Hematopoietic multipotent progenitor cell treated with erythropoietin and hydrocortisone succinate and interleukin-3 and kit ligand, for 6 days (in vitro differentiated cells): Measurements from ENCODE around the gene VPS51.
A peak's percentile ranks its signal among the peaks of the same experiment; 100 is the strongest.

Experiments
- DNase-seq: peaks from one replicate; pipeline ENCODE4 v3.0.0-alpha.2; 2015

The VPS51 gene

DNA sequence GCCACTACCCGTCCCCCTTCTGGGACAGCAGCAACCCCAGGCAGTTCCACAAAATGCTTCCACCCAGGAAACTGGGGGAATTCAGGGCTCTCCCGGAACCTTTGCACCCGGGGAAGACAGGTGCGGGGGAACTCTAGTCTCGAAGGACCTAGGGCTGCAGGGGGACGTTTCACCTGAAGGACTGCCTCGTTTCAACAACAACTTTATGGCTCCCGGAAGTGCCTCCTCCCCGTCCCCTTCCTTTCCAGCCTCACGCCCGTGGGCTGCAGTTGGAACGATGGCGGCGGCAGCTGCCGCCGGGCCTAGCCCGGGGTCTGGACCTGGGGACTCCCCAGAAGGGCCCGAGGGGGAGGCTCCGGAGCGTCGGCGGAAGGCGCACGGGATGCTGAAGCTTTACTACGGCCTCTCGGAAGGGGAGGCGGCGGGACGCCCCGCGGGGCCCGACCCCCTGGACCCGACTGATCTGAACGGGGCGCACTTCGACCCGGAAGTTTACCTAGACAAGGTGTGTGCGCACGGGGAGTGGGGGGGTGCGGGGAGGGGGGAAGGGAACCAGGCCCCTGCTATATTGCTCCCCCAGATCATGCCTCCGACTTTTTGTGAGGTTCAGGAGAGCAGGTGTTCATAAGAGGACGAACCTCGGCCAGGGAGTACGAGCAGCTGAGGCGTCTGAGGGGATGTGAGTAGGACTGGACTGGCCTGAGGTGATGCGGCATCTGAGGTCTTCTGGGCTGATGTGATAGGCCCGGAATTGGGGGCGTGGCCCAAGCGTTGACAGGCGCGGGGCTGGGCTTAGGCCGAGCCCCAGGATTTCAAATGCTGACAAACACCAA is at the start of gene VPS51:
VPS51 (plus strand) TSS at position 241 of the 833 bp plus-strand sequence; CDS start at position 278, 37 bp downstream.
- peak; percentile 98 for DNase-seq

- peak; percentile 44 for DNase-seq
Observed at GRCh38 chr11:65047581-65048422, 48.2 kb upstream of the VPS51 start.

- no peak for DNase-seq
Observed at GRCh38 chr11:65051398-65051858, 44.6 kb upstream of the VPS51 start.

- DNase-seq = no peak
Observed at GRCh38 chr11:65053827-65054508, 42.0 kb upstream of the VPS51 start.

- DNase-seq = no peak
Observed at GRCh38 chr11:65055538-65055937, 40.5 kb upstream of the VPS51 start.

GRCh38 chr11:65056999-65057398 is 39.0 kb upstream of the VPS51 start:
- no peak for DNase-seq

GRCh38 chr11:65057526-65057925 is 38.5 kb upstream of the VPS51 start:
- no peak for DNase-seq

- no peak for DNase-seq
Observed at GRCh38 chr11:65058012-65058411, 38.0 kb upstream of the VPS51 start.

DNA sequence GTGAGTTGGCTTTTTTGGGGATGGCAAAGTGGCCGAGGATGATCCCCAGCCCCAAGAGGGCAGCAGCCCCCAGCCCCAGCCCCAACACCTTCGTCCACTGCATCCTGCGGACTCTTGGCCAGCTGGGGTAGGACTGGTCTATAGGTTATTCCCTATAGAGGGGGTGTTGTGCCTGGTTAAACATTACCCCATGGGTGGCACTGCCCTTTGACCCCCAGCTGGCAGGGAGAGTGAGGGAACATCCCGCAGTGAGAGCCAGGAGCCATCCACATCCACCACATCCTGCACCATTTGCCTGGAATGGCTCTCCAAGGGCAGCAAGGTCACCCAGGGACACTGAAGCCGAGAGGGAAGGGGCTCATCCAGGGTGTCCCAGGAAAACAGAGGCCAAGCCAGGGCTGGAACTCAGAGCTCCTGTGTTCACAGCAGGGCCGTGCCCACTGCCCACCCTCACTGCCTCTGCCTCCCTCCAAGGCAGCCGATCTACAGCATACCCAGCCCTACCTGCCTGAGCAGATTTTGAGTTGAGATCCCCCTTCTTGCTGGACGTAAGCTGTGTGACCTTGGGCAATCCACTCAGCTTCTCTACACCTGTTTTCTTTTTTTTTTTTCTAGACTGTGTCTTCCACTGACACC is 37.5 kb upstream of the VPS51 start, which contains the start of gene NAALADL1:
NAALADL1 (minus strand) TSS at position 135 of the 636 bp plus-strand sequence; CDS start at position 103, 32 bp downstream.
- no peak for DNase-seq

DNA sequence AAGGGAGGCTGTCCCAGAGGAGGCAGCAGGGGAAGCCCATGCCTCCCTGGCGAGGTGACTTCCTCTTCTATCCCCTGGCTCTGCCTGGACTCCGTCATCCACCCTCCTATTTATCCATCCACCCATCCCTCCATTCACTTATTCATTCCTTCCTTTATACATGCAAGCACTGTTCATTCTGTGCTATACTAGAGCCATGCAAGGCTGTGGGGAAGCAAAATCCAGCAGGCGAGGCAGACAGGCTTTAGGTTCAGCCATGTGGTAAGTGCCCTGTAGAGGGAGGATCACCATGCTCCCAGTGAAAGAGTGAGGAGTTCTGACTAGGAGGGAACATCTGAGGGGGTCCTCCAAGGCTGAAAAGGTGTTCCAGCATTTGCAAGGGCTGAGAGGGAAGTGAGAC is 36.5 kb upstream of the VPS51 start:
- DNase-seq = no peak

DNA sequence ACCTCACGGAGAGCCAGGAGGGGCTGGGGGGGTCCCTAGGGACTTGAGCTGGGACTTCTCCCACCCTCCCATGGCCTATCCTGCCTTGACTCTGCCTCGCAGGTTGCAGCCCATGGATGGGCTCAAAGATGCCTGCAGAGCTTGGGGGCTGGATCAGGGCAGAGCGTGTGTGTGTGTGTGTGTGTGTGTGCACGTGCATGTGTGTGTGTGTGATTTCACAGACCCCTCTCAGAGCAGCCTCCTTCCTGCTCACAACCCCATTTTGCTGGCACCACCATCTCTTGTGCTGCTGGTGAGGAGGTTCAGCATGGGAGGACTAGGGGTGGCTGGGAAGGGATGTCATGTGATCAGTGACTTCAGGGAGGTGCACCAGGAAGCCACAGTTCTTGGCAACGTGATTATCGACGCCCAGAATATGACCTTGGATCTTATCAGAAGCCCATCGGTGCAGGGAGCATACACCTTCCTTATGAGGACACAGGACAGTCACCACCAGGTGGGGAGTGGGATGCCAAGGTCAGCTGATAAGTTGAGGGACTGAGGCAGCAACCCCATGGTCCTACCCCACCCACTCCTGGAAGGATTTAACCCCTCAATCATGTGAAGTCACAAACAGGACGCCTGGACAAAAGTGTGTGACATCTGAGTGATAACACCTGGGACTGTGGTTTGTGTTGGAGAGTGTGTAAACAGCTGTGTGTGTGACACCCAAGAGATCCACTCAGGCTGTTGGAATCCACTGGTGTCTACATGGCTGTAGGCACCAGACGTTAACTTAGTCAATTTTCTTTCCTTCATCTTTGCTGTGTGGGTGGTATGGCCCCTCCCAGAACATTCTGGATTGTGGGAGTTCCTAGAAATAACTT is 35.8 kb upstream of the VPS51 start:
- peak; percentile 37 for DNase-seq

DNA sequence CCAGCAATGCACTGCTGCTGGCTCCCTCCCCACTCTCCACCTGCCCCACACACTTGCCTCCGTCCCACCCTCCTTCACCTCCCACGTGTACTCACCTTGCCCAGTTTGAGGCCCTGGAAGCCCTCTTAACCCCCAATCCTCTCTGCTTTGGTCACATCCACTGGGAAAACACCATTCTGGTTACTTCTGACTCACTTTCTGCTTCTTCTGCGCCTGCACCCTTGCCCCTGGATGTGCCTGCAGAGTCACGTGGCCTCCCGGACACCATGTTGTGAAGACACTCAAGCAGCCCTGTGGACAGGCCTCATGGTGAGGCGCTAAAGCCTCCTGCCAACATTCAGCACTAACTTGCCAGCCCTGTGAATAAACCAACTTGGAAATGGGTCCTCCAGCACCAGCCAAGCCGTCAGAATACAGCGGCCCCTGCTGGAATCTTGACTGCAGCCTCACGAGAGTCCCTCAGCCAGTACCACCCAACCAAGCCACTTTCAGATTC is 35.1 kb upstream of the VPS51 start:
- DNase-seq = peak; percentile 47

- DNase-seq = no peak
Observed at GRCh38 chr11:65063532-65063931, 32.5 kb upstream of the VPS51 start.

- no peak for DNase-seq
Observed at GRCh38 chr11:65064847-65065240, 31.2 kb upstream of the VPS51 start.

GRCh38 chr11:65065851-65066250 is 30.2 kb upstream of the VPS51 start:
- DNase-seq = no peak

DNA sequence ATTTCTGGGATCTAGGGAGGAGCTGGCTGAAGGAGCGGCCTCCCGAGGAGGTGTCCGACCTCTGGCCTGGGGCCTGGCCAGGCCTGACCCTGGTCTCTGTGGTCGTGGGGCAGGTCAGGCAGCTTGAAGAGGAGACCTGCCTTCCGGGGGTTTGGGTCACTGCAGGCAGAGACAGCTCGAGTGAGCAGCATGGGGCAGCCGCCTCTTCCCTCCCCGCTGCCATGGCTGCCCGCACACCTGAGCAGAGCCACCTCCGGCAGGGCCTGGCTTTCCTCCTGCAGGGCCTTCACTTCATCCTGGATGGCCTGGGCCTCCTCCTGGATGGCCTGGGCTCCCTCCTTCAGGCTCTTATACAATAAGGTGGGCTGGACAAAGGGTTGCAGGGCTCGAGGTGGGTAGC is 29.7 kb upstream of the VPS51 start:
- DNase-seq = no peak

DNA sequence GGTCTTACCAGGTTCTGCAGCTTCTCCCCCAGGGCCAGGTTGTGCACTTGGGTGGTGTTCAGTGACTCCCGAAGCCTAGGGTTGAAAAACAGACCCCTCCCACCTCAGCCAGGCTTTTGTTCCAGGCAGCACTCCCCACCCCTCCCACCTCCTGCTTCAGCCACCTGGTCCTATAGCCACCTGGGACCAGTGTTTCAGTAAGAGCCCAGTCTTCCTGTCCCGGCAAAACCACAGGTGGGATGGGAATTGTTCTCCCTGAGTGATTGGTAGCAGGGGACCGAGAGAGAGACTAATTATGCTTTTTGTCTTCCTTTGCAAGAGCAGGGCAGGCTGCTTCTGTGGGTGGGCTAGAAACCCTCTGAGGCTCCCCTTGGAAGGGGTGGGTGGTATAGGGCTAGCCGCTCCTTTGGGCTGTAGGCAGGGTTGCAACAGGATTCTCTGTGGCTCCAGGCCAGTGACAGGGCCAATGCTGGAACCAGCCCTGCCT is 29.2 kb upstream of the VPS51 start:
- DNase-seq = no peak

DNA sequence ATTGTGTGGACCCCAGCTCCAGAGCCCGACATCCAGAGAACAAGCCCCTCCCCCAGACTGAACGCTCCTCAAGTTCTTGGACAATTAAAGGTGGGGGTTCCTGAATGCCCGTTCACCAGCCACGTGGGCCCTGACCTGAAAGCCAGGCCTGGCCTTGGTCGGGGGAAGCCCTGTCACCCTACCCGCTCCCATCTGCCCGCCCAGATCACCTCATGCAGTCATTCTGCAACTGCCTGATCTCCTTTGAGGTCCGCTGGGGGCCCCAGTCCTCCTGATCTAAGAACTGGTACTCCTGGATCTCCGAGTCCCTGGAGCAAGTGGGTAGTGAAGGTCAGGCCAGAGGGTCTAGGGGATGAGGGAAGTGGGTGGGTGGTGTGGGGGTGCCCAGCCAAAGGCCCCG is 28.6 kb upstream of the VPS51 start:
- no peak for DNase-seq

DNA sequence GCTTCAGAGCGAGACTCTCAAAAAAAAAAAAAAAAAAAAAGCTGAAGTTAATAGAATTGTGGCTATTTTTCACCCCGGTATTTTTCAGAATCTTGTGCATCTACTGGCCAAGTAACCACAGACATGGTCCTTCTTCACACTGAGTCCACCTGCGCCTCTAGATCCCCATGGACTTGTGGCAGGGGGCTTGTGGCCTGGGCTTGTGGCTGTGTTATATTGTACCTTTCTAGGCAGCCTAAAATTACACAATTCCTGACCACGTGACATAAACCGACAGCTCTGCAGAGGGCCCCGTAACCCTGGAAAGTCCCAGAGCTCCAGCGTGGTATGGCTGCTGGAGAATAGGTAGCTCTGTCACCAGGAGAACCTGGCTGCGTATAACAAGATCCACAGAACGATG is 26.8 kb upstream of the VPS51 start:
- peak; percentile 28 for DNase-seq

GRCh38 chr11:65071907-65072630 is 23.9 kb upstream of the VPS51 start:
- DNase-seq = no peak

DNA sequence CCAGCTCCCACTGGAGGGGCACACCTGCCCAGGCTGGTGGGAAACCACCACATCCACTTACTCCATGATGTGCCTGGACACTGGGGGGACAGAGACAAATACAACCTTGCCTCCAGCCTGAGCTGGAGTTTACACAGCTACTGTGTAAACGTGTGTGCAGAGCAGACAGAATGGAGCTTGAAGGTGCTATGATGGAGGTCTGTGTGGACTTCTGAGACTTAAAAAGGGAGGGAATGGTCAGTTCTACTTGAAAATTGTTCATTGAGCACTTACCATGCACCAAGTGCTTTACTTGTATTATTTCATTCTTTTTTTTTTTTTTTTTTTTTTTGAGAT is 23.4 kb upstream of the VPS51 start:
- no peak for DNase-seq
